ENCODE data around the gene SFSWAP.

SFSWAP gene

DNA sequence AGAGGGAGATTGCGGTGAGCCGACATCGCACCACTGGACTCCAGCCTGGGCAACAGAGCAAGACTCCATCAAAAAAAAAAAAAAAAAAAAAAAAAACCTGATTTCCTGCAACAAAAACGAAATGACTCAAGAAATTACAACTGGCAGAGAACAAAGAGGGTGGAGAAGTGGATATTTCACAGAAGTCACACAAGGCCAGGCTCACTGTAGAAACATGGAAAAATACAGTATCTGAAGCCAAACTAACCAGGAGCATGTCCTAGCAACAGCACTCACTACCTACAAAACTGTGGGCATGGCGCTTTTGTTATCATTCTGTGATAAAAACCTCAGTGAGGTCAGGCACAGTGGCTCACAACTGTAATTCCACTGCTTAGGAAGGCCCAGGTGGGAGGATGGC is 105.6 kb downstream of the SFSWAP start:
- no peak for DNase-seq (ENCODE audit: low spot score)

- DNase-seq (ENCODE audit: low spot score) = no peak
These were observed 106.4 kb downstream of the SFSWAP start for GRCh38 chr12:131817241-131817640.

DNA sequence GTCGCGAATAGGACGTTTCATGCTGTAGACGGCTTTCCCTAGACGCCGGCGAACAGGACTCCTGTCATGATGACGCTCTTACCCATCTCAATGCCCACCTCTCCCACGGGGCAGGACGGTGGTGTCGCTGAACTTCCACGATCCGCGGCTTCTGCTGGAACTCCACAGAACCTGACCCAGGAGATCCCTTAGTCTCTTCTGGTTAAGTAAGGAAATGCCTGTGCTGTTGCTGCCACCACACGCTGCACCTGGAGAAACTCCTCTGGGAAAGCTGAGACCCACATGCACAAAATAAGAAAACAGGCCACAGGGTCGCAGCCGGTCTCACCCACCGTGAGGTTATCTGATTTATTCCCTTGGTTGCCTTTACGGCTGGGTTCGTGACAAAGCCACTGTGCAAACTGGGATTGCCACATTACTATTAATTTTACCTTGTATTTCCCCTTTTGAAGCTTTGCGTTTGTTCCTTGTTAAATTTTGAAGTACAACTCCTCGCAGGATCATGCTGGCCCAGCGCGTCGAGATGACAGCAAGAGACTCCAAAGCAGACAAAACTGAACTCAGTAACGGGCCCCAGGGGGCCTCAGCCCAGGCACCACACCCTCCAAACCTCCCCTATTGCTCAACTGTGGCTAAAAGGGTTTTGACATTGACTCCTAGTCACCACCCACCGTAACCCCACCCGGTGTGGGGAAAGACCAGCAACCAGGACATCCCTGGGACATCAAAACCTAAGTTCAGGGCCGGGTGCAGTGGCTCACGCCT is 108.1 kb downstream of the SFSWAP start:
- DNase-seq (ENCODE audit: low spot score) = no peak

DNA sequence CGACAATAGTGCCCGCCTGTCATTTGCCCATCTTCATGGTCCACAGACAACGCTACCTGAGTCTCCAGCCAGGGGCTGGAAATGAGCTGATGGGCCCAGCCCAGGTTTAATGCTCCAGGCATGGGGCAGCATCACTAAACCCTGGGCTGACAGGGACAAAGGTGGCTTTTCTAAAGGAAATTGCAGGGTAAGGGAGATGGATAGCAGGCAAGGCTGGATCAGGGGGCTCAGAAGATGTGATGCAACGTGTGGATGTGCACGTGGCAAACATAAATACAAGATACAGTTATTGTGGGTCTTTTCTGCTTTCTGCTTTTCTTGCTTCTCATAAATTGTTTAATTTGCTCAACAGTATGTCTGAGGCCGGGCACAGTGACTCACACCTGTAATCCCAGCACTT is 113.6 kb downstream of the SFSWAP start:
- no peak for DNase-seq (ENCODE audit: low spot score)

GRCh38 chr12:131825146-131825892 is 114.4 kb downstream of the SFSWAP start:
- DNase-seq (ENCODE audit: low spot score) = no peak

DNA sequence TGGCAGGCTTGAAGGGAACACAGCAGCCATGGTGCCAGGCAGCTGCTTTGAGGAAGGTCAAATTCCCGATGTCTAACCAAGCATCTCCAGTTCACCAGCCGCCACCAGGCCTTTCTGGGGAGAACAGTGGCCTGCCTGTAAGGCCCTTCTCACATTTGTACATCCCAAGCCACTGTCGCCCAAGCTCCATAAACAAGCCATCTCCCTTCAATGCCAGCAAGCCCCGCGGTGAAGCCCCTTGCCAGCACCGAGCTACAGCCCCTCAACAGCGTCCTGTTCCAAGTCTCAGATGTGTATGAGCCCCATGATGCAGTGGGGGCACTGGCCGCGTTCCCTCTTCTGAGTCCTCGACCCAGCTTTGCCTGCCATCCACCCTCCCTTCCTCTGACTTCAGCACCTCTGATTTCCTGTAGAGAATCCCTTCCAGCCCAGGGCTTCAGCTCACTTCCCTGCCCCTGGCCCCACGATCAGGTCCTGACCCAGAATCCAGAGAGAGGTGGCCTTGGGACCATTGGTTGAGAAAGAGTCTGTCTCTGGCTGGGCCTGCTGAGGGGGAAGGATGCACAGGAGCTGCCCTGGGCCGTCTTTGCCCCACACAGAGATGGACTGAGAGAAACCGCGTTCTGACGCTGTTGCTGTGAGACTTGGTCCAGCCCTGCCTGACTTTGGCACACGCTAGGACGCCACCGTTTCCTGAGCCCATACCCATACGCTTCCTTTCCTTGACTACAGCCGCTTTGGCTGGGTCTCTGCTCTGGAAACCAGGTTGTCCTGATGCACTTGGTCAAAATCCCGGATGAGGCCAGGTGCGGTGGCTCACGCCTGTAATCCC is 115.4 kb downstream of the SFSWAP start:
- DNase-seq (ENCODE audit: low spot score) = no peak

DNA sequence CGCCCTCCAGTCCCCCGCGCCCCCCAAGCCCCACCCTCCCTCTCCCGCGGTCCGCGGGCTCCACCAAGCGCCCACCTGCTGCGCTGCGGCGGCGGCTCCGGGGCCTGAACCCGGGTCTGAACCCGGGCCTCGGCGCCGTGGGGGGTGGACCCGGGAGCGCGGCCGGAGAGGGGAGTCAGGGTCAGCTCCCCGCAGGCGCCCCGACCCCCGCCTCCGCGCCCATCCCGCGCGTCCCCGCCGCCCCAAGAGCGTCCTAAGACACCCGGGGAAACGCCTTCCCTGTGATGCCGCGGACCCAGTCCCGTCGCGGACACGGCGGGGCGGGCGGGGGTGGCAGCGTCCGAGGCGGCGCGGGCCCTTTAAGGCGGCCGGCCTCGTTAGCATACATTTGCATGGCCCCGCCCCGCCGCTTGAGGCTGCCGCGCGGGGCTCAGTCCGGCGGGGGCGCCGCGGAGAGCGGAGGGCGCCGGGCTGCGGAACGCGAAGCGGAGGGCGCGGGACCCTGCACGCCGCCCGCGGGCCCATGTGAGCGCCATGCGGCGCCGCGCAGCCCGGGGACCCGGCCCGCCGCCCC is 117.2 kb downstream of the SFSWAP start, which contains the start of gene MMP17:
MMP17 (plus strand) TSS at position 433 of the 574 bp plus-strand sequence; CDS start at position 535, 102 bp downstream.
- peak; percentile 55 for DNase-seq (ENCODE audit: low spot score)

DNA sequence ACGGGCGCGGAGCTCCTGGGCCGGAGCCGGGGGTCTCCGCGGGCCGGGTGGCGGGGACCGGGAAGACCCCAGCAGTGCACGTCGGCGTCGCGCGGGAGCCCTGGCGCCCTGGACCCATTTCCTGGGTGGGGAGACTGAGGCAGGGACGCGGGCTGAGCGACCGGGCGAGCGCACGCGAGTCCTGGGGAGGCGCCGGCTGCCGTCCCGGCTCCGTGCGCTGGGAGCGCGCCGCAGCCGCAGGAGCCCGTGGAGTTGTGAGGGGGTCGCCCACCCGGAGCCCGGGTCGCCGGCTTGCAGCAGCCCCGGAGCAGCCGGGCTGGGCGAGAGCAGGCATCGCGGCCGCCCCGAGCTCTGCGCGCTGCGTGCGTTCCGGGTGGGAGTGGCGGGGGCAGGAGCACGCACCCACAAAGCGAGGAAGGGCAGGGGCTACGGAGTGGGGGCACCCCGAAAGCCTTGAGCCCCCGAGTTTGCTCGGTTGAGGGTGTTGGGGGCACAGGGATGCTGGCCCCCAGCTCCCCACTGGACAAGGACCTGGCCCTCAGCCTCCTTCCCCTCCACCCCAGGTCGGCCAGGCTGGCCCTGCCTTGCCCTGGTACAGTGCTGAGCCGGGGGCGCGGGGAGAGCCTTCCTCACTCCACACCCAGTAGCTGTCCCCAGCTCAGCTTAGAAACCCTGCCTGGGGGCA is 117.9 kb downstream of the SFSWAP start:
- DNase-seq (ENCODE audit: low spot score) = no peak

- no peak for DNase-seq (ENCODE audit: low spot score)
These were observed 118.5 kb downstream of the SFSWAP start for GRCh38 chr12:131829356-131829747.

DNA sequence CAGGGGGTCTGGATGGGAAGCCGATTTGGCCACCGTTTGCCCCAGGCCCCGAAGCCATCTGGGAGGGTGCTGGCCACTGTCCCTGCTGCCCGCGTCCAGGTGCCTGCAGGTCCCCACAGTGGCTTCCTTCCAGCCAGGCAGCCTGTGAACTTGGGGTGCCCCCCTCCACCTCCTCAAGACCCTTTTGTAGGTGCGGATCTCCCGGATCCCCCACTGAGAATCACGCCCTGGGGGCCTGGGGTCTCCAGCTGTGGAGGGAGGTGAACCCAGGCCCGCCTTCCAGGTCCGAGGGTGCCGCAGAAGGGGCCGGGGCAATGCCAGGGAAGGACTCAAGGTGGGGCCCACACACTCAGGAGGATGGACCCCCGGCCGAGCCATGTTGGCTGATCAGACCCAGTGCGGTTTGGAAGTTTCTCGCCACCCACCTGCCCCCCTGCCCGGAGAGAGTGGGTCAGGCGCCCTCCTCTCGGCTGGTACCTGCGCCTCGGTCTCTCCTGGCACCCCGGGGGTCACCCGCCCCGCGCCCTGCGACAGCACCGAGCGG is 119.0 kb downstream of the SFSWAP start:
- DNase-seq (ENCODE audit: low spot score) = no peak

GRCh38 chr12:131830335-131830913 is 119.5 kb downstream of the SFSWAP start:
- DNase-seq (ENCODE audit: low spot score) = peak; percentile 24

- no peak for DNase-seq (ENCODE audit: low spot score)
These were observed 120.2 kb downstream of the SFSWAP start for GRCh38 chr12:131830914-131831571.

DNA sequence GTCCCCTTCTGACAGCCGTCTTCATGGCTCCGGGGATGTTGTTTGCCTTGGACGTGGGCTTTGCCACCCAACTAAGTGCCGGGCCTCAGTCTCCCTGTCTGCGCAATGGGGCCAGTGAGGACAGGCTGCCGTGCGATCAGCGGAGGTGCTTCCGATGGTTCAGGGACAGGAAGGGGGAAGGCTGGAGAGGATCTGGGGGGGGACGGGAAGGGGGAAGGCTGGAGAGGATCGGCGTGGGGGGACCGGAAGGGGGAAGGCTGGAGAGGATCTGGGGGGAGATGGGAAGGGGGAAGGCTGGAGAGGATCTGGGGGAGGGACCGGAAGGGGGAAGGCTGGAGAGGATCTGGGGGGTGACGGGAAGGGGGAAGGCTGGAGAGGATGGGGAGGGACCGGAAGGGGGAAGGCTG is 120.7 kb downstream of the SFSWAP start:
- no peak for DNase-seq (ENCODE audit: low spot score)

- DNase-seq (ENCODE audit: low spot score) = no peak
These were observed 121.7 kb downstream of the SFSWAP start for GRCh38 chr12:131832321-131833231.

DNA sequence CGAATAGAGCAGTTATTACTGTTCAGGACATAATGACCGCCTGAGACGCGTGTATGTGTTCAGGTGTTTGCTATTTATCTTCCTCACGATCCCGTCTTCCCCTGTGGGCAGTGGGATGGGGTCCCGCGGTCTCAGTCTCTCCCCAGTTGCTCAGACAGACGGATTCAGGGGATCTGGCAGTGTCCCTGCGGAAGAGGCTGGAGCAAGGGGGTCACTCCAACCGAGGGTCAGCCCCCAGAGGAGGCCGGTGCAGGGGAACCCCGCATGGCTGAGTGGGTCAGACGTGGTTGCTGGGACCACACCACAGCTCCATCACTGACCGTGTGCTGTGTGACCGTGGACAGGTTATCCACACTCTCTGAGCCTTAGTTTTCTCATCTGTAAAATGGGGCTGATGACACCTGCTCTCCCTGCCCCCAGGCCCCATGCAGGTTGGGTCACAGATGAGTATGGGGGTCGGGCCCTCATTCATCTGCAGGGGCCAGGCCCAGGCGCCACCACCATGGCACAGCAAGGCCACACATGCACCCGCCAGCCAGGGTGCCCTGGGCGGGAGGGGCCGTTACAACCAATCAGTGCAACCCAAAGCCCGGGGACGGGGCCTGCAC is 122.5 kb downstream of the SFSWAP start:
- no peak for DNase-seq (ENCODE audit: low spot score)

- no peak for DNase-seq (ENCODE audit: low spot score)
These were observed 123.2 kb downstream of the SFSWAP start for GRCh38 chr12:131833896-131834641.

DNA sequence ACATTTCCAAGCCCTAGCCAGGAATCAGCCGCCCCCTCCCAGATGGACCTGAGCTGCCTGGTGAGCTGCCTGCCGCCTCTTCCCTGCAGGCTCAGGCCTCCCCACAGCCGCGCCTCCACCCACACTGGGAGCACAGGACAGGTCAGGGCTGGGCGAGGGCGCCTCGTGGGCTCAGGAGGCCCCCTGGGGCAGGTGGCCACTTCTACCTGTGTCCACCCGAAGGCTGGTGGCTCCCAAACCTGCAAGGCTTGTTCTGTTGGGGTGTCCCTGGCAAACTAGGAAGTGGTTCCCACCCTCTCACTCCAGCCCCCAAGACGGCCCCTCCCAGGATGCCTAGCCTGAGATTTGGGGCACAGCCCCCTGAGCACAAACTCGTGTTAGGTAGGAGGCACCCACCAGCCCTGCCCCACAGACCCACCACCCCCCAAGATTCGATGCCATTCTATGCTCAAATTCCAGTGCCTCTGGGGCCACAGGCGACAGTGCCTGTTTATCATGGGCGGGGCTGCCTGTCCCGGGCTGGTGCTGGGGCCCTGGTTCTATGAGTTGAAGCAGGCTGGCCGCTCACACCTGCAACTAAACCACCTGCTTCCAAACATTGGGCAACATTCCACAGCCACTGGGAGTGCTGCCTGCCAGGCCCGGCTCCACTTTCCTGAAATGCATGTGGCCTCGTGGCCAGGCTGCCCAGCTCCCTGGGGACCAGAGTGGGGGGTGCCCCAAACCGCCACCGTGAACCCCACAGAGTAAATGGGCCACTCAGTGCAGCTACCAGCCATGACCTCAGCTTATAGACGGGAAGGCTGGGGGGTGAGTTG is 124.1 kb downstream of the SFSWAP start:
- no peak for DNase-seq (ENCODE audit: low spot score)

Measured in germinal center (tissue), 1 donor.